Endodermal cell (in vitro differentiated cells): ENCODE data around the gene PTPN12. TPM values are rescaled to one million over a fixed set of nuclear protein-coding genes. Genes with fewer than 3 reads are reported as not detected.
"Not testable (repeated sequence)": the region's sequence is repeated elsewhere in the genome, so short reads cannot be mapped to it uniquely, and the experiment has no call there.

Experiments used
- DNase-seq: peaks from one replicate; pipeline ENCODE4 v3.0.0-alpha.2; 2017
- H3K27ac ChIP-seq: 2 replicates; pipeline ENCODE4 v1.5.1; 2013; ENCODE audit warnings: mild to moderate bottlenecking, low read depth, low read length, moderate library complexity
- H3K27me3 ChIP-seq: 2 replicates; pipeline ENCODE4 v1.6.1; 2013; ENCODE audit warnings: mild to moderate bottlenecking, low read length, moderate library complexity; ENCODE audit not compliant: insufficient read depth, control insufficient read depth, poor library complexity, severe bottlenecking
- H3K36me3 ChIP-seq: 2 replicates; pipeline ENCODE4 v1.7.0; 2013; ENCODE audit warnings: mild to moderate bottlenecking, low read length, moderate library complexity; ENCODE audit not compliant: control insufficient read depth, insufficient read depth
- H3K4me1 ChIP-seq: one replicate; pipeline ENCODE4 v1.7.0; 2013; ENCODE audit warnings: low read length; ENCODE audit not compliant: control insufficient read depth, insufficient read depth
- H3K4me3 ChIP-seq: 2 replicates; pipeline ENCODE4 v1.5.1; 2013; ENCODE audit warnings: mild to moderate bottlenecking, low read length, moderate library complexity
- H3K9ac ChIP-seq: 2 replicates; pipeline ENCODE4 v1.6.1; 2013; ENCODE audit warnings: mild to moderate bottlenecking, low read length, moderate library complexity; ENCODE audit not compliant: poor library complexity, severe bottlenecking; ENCODE audit errors: extremely low read depth
- H3K9me3 ChIP-seq: 2 replicates; pipeline ENCODE4 v1.6.1; 2013; ENCODE audit warnings: mild to moderate bottlenecking, low read length, moderate library complexity; ENCODE audit not compliant: control insufficient read depth
- H3K27ac Mint-ChIP-seq: 2 replicates; pipeline ENCODE4 v1.8.0; 2020; ENCODE audit warnings: mixed read lengths
- H3K27me3 Mint-ChIP-seq: 2 replicates; pipeline ENCODE4 v1.8.0; 2021; ENCODE audit warnings: mild to moderate bottlenecking, mixed read lengths; ENCODE audit not compliant: insufficient read depth
- H3K36me3 Mint-ChIP-seq: 2 replicates; pipeline ENCODE4 v1.8.0; 2020; ENCODE audit warnings: low read depth, mixed read lengths
- H3K4me1 Mint-ChIP-seq: 2 replicates; pipeline ENCODE4 v1.8.0; 2020; ENCODE audit warnings: mixed read lengths
- H3K4me3 Mint-ChIP-seq: 2 replicates; pipeline ENCODE4 v1.8.0; 2020; ENCODE audit warnings: mild to moderate bottlenecking, moderate library complexity, mixed read lengths
- H3K9me3 Mint-ChIP-seq: 2 replicates; pipeline ENCODE4 v1.8.0; 2020; ENCODE audit warnings: mild to moderate bottlenecking, mixed read lengths
- CTCF ChIP-seq: fragments of 200-600 bp; sonication (generic); conservative IDR thresholded peaks from 2 replicates; pipeline ENCODE4 v1.5.0; 2021; ENCODE audit warnings: antibody characterized with exemption, mild to moderate bottlenecking
- WGBS, 2 experiments: methylation state at CpG; one replicate each; pipeline versions ENCODE4 v1.1.5 to v1.1.7; 2013; ENCODE audit warnings: missing lambda C conversion rate in 2 of 2, mixed read lengths in 1 of 2; ENCODE audit not compliant: insufficient coverage in 1 of 2, insufficient read length in 1 of 2; 5-methylcytosine and 5-hydroxymethylcytosine counted together
- total RNA-seq, 2 donors: library from RNA; stranded (reverse); fragmentation: NEBNext Ultra II Directional in 1 of 2; extraction: Animal tissue kit (Norgen Biotek cat#: 25700) in 1 of 2; gene quantifications; 2 replicates in 1 of 2; 3 replicates in 1 of 2; pipeline ENCODE4 v1.2.1, GENCODE V29; 2021

The PTPN12 gene
- total RNA-seq, 2 donors from 2014 or later: 147 to 158 TPM

DNA sequence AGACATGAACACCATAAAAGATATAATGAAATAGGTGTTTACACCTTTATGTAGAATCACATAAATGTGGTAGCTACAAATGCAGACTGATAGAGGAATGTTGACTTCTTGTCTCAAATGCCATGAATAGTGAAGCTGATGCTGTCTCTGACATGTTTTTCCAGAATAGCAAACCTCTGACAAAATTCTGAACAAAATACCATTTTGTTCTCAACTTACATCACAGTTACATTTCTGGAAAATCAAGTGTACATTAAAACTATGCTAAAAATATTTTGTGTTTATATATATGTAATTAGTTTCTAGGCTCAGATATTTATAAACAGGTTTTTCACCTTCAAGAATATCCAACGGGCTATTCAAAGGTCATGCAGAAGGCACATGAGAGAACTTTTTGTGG lies 16.8 kb upstream of the PTPN12 start:
- Histone ChIP-seq H3K4me1 (no peaks in the 10 kb centered on the region), H3K9ac (no peak overlapping the region), H3K4me3 (no peak overlapping the region), H3K36me3 (no peaks in the 10 kb centered on the region), H3K9me3 (no peaks in the 10 kb centered on the region), H3K27ac (no peak overlapping the region), H3K27me3 (no peaks in the 10 kb centered on the region)
- TF ChIP-seq CTCF: no peak
- DNase-seq: no peak
- H3K4me1 Mint-ChIP-seq: peaks cover 7% of the 10 kb centered on the region
- H3K27me3 Mint-ChIP-seq: no peaks in the 10 kb centered on the region
- no peak overlapping the region for H3K4me3 Mint-ChIP-seq
- H3K36me3 Mint-ChIP-seq: no peaks in the 10 kb centered on the region
- 94% methylated on average over 1 of the region's 1 CpG; no CpG with 5 or more reads in 1 of the 2 experiments for WGBS, 2 experiments
- no peaks in the 10 kb centered on the region for H3K9me3 Mint-ChIP-seq
- H3K27ac Mint-ChIP-seq: no peak overlapping the region

DNA sequence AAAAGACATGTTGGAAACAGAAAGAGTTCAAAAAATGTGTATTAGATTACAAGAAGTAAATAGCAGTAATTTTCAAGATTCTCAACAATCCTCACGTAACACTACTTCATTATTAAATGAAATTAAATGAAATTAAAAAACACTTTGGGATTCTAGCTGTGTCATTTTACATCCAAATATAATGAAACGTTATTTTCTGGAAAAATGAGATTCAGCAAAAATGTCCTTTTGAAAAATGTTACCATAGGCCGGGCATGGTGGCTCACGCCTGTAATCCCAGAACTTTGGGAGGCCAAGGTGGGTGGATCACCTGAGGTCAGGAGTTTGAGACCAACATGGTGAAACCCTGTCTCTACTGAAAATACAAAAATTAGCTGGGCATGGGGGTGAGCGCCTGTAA lies 15.6 kb upstream of the PTPN12 start:
- H3K36me3 Mint-ChIP-seq, H3K9ac ChIP-seq, H3K4me1 Mint-ChIP-seq, H3K4me3 Mint-ChIP-seq, H3K27me3 Mint-ChIP-seq, H3K9me3 Mint-ChIP-seq, DNase-seq, H3K27ac ChIP-seq, H3K27ac Mint-ChIP-seq, H3K36me3 ChIP-seq, H3K27me3 ChIP-seq, H3K4me3 ChIP-seq, H3K4me1 ChIP-seq, H3K9me3 ChIP-seq: not testable (repeated sequence)
- 98 to 100% methylated on average over 4 of the region's 5 CpGs for WGBS, 2 experiments

DNA sequence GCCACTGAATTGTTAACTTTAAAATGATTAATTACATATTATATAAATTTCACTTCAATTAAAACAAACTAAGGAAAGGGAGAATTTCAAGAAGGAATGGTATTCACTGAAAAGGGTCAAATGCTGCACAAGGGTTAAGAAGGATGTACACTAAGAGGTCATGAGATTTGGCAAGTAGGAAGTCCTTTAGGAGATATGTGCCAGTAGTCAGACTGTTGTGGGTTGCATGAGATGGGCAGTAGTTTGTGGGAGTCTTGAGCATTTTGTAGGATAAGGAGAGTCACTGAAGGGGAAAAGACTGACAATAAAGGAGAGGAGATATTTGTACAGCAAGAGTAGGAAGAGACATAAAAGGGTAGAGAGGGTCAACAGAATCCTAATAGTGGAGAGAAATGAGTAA lies 12.4 kb upstream of the PTPN12 start:
- Histone ChIP-seq H3K27ac (no peak overlapping the region), H3K27me3 (no peaks in the 10 kb centered on the region), H3K9ac (no peak overlapping the region), H3K36me3 (no peaks in the 10 kb centered on the region), H3K4me1 (no peaks in the 10 kb centered on the region), H3K4me3 (no peak overlapping the region), H3K9me3 (no peaks in the 10 kb centered on the region)
- no peaks in the 10 kb centered on the region for H3K4me1 Mint-ChIP-seq
- no peak for DNase-seq
- no peak overlapping the region for H3K4me3 Mint-ChIP-seq
- no peaks in the 10 kb centered on the region for H3K27me3 Mint-ChIP-seq
- H3K27ac Mint-ChIP-seq: no peak overlapping the region
- no peak for TF ChIP-seq CTCF
- H3K9me3 Mint-ChIP-seq: no peaks in the 10 kb centered on the region
- no peaks in the 10 kb centered on the region for H3K36me3 Mint-ChIP-seq

GRCh38 chr7:77525231-77525630 lies 11.9 kb upstream of the PTPN12 start:
- H3K4me3 ChIP-seq: no peak overlapping the region
- no peak for DNase-seq
- no peak overlapping the region for H3K27ac ChIP-seq
- no peak for TF ChIP-seq CTCF
- Mint-ChIP-seq H3K4me1 (no peaks in the 10 kb centered on the region), H3K36me3 (no peaks in the 10 kb centered on the region), H3K4me3 (no peak overlapping the region), H3K9me3 (no peaks in the 10 kb centered on the region), H3K27ac (no peak overlapping the region), H3K27me3 (no peaks in the 10 kb centered on the region)
- H3K36me3 ChIP-seq: no peaks in the 10 kb centered on the region
- no peaks in the 10 kb centered on the region for H3K4me1 ChIP-seq
- no peaks in the 10 kb centered on the region for H3K9me3 ChIP-seq
- 97% methylated on average over 2 of the region's 2 CpGs; no CpG with 5 or more reads in 1 of the 2 experiments for WGBS, 2 experiments
- H3K27me3 ChIP-seq: no peaks in the 10 kb centered on the region
- no peak overlapping the region for H3K9ac ChIP-seq
